HG03442 (cell line): Measurements from ENCODE around the gene CHERP.
"Not testable (repeated sequence)": the region's sequence is repeated elsewhere in the genome, so short reads cannot be mapped to it uniquely, and the experiment has no call there.

Experiments used
- ATAC-seq: cut with Tn5 transposase; IDR thresholded peaks from one replicate; pipeline ENCODE4 v1.9.1; 2021; ENCODE audit warnings: mild to moderate bottlenecking, moderate library complexity; ENCODE audit not compliant: unreplicated experiment

Gene CHERP

GRCh38 chr19:16495982-16496612 is 46.1 kb downstream of the CHERP start, which contains the start of the genes C19orf44 and CALR3:
Gene C19orf44, plus strand, starts transcription at chr19:16496394. Its CDS starts 4,399 bp downstream, at chr19:16500793.
Gene CALR3, minus strand, starts transcription at chr19:16496167. Its CDS starts 38 bp downstream, at chr19:16496129.
- peak; percentile 95 for ATAC-seq

GRCh38 chr19:16486476-16486875 is 55.8 kb downstream of the CHERP start:
- ATAC-seq = not testable (repeated sequence)

- ATAC-seq = no peak
Observed at GRCh38 chr19:16482745-16483144, 59.5 kb downstream of the CHERP start.

GRCh38 chr19:16477311-16477710 is 64.9 kb downstream of the CHERP start:
- ATAC-seq = no peak

- no peak for ATAC-seq
Observed at GRCh38 chr19:16476401-16476800, 65.8 kb downstream of the CHERP start.

- ATAC-seq = no peak
Observed at GRCh38 chr19:16473875-16474392, 68.3 kb downstream of the CHERP start.

GRCh38 chr19:16472992-16473391 is 69.2 kb downstream of the CHERP start:
- no peak for ATAC-seq

- ATAC-seq = not testable (repeated sequence)
Observed at GRCh38 chr19:16472559-16472899, 69.7 kb downstream of the CHERP start.

- peak; percentile 39 for ATAC-seq
Observed at GRCh38 chr19:16470911-16471811, 71.1 kb downstream of the CHERP start.

GRCh38 chr19:16470541-16470910 is 71.7 kb downstream of the CHERP start:
- no peak for ATAC-seq
